ENCODE data around the gene AGRN. TPM values are rescaled to one million over a fixed set of nuclear protein-coding genes. Genes with fewer than 3 reads are reported as not detected.

AGRN gene
- total and polyA plus RNA-seq, 2 of the 4 experiments (the other 2 are of a cell fraction): 8.1 to 115 TPM

GRCh38 chr1:1067284-1067859, 47.5 kb downstream of the AGRN start:
- no peak overlapping the region for H2BK20ac ChIP-seq (ENCODE audit: low read depth, low read length)
- no peak overlapping the region for H3K14ac ChIP-seq (replicated peaks; ENCODE audit: low read depth, low read length)
- POLR2A ChIA-PET (ENCODE audit: unreplicated experiment): no interaction called here
- H2AK9ac ChIP-seq (replicated peaks; ENCODE audit: low read depth, low read length, poor library complexity): peak overlapping the region; percentile 78
- BruUV-seq (replicated peaks): no TSS peak
- H3K4ac ChIP-seq (ENCODE audit: low read depth, low read length): no peak overlapping the region
- dilution Hi-C loops (cut with HindIII; ENCODE audit: low sequenced_read_pairs, unreplicated experiment): no loop called here
- DNase-seq (no peak), ATAC-seq (ENCODE audit: low read depth) (no peak)
- H4K20me1 ChIP-seq (ENCODE audit: insufficient read depth, low read length): no peaks in the 10 kb centered on the region
- intact Hi-C loops (cut with micrococcal nuclease): no loop called here
- TF ChIP-seq CEBPB (IDR thresholded peaks at IDR 0.05; ENCODE audit: low read depth, low read length) (no peak), ELK1 (IDR thresholded peaks at IDR 0.05; ENCODE audit: borderline replicate concordance, low read depth, low read length) (no peak), POLR2A (IDR thresholded peaks at IDR 0.05; ENCODE audit: low read depth, low read length) (no peak), USF2 (IDR thresholded peaks at IDR 0.05; ENCODE audit: low read depth, low read length) (no peak), FOS (IDR thresholded peaks at IDR 0.05; ENCODE audit: low read depth, low read length) (no peak), BHLHE40 (IDR thresholded peaks at IDR 0.05; ENCODE audit: low read depth, low read length) (no peak), MXI1 (IDR thresholded peaks at IDR 0.05; ENCODE audit: borderline replicate concordance, low read depth, low read length) (no peak), MAFK (IDR thresholded peaks at IDR 0.05; ENCODE audit: low read depth, low read length) (no peak), SMC3 (IDR thresholded peaks at IDR 0.05; ENCODE audit: low read depth, low read length) (no peak), RCOR1 (IDR thresholded peaks at IDR 0.05; ENCODE audit: insufficient replicate concordance, low read length) (no peak), RAD21 (IDR thresholded peaks at IDR 0.05; ENCODE audit: low read length) (no peak), NFE2L2 (IDR thresholded peaks at IDR 0.05; ENCODE audit: low read depth, low read length) (no peak), CHD1 (IDR thresholded peaks at IDR 0.05; ENCODE audit: low read depth, low read length) (no peak), MAZ (IDR thresholded peaks at IDR 0.05; ENCODE audit: borderline replicate concordance, low read depth, low read length) (no peak)
- H3K9ac ChIP-seq (ENCODE audit: low read depth, low read length): no peak overlapping the region
- no peak overlapping the region for H2AK5ac ChIP-seq (ENCODE audit: low read depth, low read length)
- H2AFZ ChIP-seq (replicated peaks; ENCODE audit: low read length, poor library complexity): no peak overlapping the region
- H4K8ac ChIP-seq (ENCODE audit: low read depth in 2 of 2, low read length in 2 of 2): no peak overlapping the region
- no peak overlapping the region for H4K5ac ChIP-seq (ENCODE audit: low read depth, low read length)
- 90% methylated on average over 46 of the region's 54 CpGs; no CpG with 5 or more reads in 1 of the 2 experiments for WGBS, 2 experiments (ENCODE audit: extremely low coverage in 2 of 2, insufficient read length in 1 of 2)
- H3K79me1 ChIP-seq (ENCODE audit: low read depth in 1 of 2, low read length in 2 of 2): 0 out of 4 replicates have a peak, but pooled peaks cover 0 to 4% of the 10 kb centered on the region in 2 experiments
- H3K18ac ChIP-seq (ENCODE audit: low read depth, low read length): no peak overlapping the region
- H3K4me2 ChIP-seq (ENCODE audit: low read depth, low read length): no peak overlapping the region
- no peak overlapping the region for H3K56ac ChIP-seq (ENCODE audit: extremely low read depth, insufficient read depth, low read length)
- CTCF ChIA-PET: no interaction called here
- H3K4me3 ChIP-seq (ENCODE audit: insufficient read depth, low read depth, low read length): no peak overlapping the region
- no peak overlapping the region for H2BK15ac ChIP-seq (ENCODE audit: low read depth, low read length)
- H3K9me3 ChIP-seq (ENCODE audit: control insufficient read depth, insufficient read depth, low read length): no peaks in the 10 kb centered on the region
- H3K36me3 ChIP-seq (ENCODE audit: control insufficient read depth, insufficient read depth, low read length): no peaks in the 10 kb centered on the region
- no peak overlapping the region for H2BK120ac ChIP-seq (ENCODE audit: low read depth, low read length)
- H3K27ac ChIP-seq (ENCODE audit: insufficient read depth, low read length): no peak overlapping the region
- no peak overlapping the region for H4K91ac ChIP-seq (ENCODE audit: insufficient read depth, low read depth, low read length)
- H2BK5ac ChIP-seq (ENCODE audit: low read depth, low read length, poor library complexity, severe bottlenecking): no peak overlapping the region
- H3K23ac ChIP-seq (ENCODE audit: low read depth, low read length): no peak overlapping the region
- in situ Hi-C loops (cut with MboI; ENCODE audit: low sequenced_read_pairs): no loop called here
- H3K27me3 ChIP-seq (ENCODE audit: control insufficient read depth, insufficient read depth, low read length): no peaks in the 10 kb centered on the region; the same call in 1 of the 2 replicates
- 0 out of 2 replicates have a peak, but pooled peaks cover 4% of the 10 kb centered on the region for H3K9me1 ChIP-seq (ENCODE audit: insufficient read depth, low read length)
- H3K4me1 ChIP-seq (ENCODE audit: control insufficient read depth, insufficient read depth, low read length): peaks cover 13% of the 10 kb centered on the region

Data from IMR-90 (cell line).